ENCODE measurements around the gene NKPD1.
"Not testable (repeated sequence)": the region's sequence is repeated elsewhere in the genome, so short reads cannot be mapped to it uniquely, and the experiment has no call there.

The NKPD1 gene

GRCh38 chr19:45139286-45140143 is 21.3 kb downstream of the NKPD1 start:
- DNase-seq (ENCODE audit: low spot score) = no peak

- DNase-seq (ENCODE audit: low spot score) = no peak
Observed at GRCh38 chr19:45138303-45138751, 22.5 kb downstream of the NKPD1 start.

- DNase-seq (ENCODE audit: low spot score) = no peak
Observed at GRCh38 chr19:45137179-45137761, 23.5 kb downstream of the NKPD1 start.

- peak; percentile 58 for DNase-seq (ENCODE audit: low spot score)
Observed at GRCh38 chr19:45136507-45137178, 24.1 kb downstream of the NKPD1 start.

GRCh38 chr19:45135176-45135885 is 25.5 kb downstream of the NKPD1 start:
- DNase-seq (ENCODE audit: low spot score) = no peak

GRCh38 chr19:45133661-45134060 is 27.1 kb downstream of the NKPD1 start:
- DNase-seq (ENCODE audit: low spot score) = no peak

- DNase-seq (ENCODE audit: low spot score) = no peak
Observed at GRCh38 chr19:45130888-45131615, 29.7 kb downstream of the NKPD1 start.

GRCh38 chr19:45130236-45130635 is 30.5 kb downstream of the NKPD1 start:
- DNase-seq (ENCODE audit: low spot score) = no peak

GRCh38 chr19:45128806-45129205 is 32.0 kb downstream of the NKPD1 start:
- no peak for DNase-seq (ENCODE audit: low spot score)

- no peak for DNase-seq (ENCODE audit: low spot score)
Observed at GRCh38 chr19:45128146-45128545, 32.6 kb downstream of the NKPD1 start.

- DNase-seq (ENCODE audit: low spot score) = no peak
Observed at GRCh38 chr19:45126654-45127053, 34.1 kb downstream of the NKPD1 start.

GRCh38 chr19:45125975-45126493 is 34.7 kb downstream of the NKPD1 start:
- peak; percentile 81 for DNase-seq (ENCODE audit: low spot score)

GRCh38 chr19:45125360-45125759 is 35.4 kb downstream of the NKPD1 start:
- no peak for DNase-seq (ENCODE audit: low spot score)

- DNase-seq (ENCODE audit: low spot score) = no peak
Observed at GRCh38 chr19:45124021-45124420, 36.8 kb downstream of the NKPD1 start.

GRCh38 chr19:45123440-45123850 is 37.3 kb downstream of the NKPD1 start:
- no peak for DNase-seq (ENCODE audit: low spot score)

- no peak for DNase-seq (ENCODE audit: low spot score)
Observed at GRCh38 chr19:45122832-45123231, 38.0 kb downstream of the NKPD1 start.

- no peak for DNase-seq (ENCODE audit: low spot score)
Observed at GRCh38 chr19:45121827-45122345, 38.9 kb downstream of the NKPD1 start.

- DNase-seq (ENCODE audit: low spot score) = no peak
Observed at GRCh38 chr19:45119582-45119981, 41.2 kb downstream of the NKPD1 start.

GRCh38 chr19:45118591-45119355 is 42.0 kb downstream of the NKPD1 start:
- DNase-seq (ENCODE audit: low spot score) = not testable (repeated sequence)

GRCh38 chr19:45118106-45118505 is 42.7 kb downstream of the NKPD1 start:
- DNase-seq (ENCODE audit: low spot score) = no peak
